IPS DF 4.7 (cell line): ENCODE measurements around the gene MEF2A.
"Not testable (repeated sequence)": the region's sequence is repeated elsewhere in the genome, so short reads cannot be mapped to it uniquely, and the experiment has no call there.

Source experiments
- DNase-seq: peaks from one replicate; pipeline ENCODE4 v3.0.0-alpha.2; 2013; ENCODE audit warnings: low spot score; ENCODE audit errors: extremely low read depth

Gene MEF2A

GRCh38 chr15:99728916-99729315 is 163.1 kb downstream of the MEF2A start:
- no peak for DNase-seq

DNA sequence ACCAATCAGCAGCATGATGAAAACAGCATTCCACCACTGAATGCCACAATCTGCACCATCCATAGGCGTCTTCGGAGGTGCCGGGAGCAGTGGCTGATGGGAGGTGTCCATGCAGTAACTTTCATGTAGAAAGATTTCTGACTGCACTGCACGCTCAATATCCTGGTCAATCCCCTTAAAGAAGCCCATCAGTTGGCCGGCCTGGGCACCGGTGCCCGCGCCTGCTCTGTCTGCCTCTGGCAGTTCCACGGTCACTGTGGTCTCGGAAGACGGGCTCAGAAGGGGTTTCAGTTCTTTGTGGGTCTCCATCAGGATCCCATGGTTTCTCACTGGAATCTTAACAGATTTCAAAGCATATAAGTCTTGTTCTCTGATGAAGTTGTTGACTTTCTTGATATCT is 163.5 kb downstream of the MEF2A start:
- no peak for DNase-seq

- DNase-seq, result no peak
These were observed 164.1 kb downstream of the MEF2A start for GRCh38 chr15:99729920-99730319.

DNA sequence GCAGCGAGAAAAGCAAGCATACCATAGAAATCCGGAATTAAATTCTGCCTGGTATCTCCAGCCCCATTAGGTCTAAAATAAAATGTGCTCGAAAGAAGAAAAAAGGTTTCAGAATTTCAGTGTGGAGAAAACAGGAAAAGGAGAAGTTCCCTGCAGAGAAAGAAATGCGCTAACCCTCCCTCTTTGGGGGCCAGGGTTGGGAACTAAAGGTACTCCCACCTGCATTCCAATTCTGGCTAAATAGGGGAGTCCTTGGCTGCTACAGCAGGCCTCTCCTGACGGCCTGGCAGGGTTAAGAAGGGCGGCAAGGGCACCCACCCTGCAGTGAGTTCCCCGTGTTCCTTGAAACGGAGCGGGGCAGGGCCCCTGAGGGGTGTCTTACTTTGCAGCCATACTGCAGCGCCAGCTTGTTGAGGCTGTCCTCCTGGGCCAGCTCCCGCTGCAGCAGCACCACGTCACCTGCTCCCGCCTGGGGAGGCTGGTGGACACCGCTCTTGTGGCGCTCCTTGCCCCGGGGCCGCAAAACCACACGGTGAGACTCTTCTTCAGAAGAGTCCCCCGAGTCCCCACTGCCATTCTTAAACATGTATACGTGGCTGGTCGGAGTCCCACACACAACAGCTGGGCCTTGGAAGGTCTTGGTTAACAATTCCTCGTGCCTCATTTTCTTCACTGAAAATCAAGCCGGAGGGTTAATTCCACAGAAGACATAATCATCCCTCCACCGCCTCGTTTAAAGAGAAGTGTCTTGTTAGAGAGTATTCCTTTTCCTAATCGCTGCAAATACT is 165.7 kb downstream of the MEF2A start:
- no peak for DNase-seq

- DNase-seq, result no peak
These were observed 166.5 kb downstream of the MEF2A start for GRCh38 chr15:99732124-99732750.

- no peak for DNase-seq
These were observed 167.0 kb downstream of the MEF2A start for GRCh38 chr15:99732751-99733267.

DNA sequence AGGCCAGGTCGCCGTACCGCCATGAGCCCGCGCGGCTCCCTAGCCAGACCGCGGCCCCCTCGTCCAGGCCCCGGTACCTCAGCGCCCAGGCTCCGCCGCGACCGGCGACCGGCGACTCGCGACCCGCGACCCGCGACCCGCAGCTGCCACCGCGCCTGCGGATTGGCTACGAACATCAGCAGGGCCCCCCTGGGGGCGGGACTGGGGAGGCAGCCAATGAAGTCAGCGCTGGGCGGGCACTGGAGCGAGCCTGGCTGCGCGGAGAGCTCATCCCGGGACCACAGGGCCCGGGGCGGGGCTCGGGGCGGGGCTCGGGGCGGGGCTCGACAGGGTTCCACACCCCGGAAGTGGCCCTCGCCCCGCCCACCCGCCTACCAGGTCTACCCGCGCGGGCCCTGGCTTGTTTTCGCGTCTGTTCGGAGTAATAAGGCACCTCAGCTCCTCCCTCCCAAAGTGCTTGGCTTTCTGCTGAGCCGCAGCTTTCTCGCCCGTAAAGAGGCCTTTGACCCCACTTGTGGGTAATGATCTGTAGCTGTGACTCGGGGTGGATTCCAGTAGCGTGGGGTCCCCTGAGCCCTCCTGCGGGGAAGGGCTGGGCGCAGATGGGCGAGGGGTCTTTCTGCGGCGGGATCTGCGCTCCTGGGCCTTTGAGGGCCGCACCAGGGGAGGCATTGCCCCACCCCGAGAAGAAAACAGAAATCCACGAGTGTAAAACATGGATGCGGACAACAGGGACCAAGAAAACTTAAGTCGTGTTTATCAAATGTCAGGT is 167.7 kb downstream of the MEF2A start, which contains the start of gene LYSMD4:
TSS of gene LYSMD4 (minus strand) at position 170 of the 772 bp plus-strand sequence. CDS start 1,438 bp downstream, outside the sequence.
- no peak for DNase-seq

GRCh38 chr15:99734040-99734291 is 168.2 kb downstream of the MEF2A start:
- DNase-seq, result not testable (repeated sequence)

DNA sequence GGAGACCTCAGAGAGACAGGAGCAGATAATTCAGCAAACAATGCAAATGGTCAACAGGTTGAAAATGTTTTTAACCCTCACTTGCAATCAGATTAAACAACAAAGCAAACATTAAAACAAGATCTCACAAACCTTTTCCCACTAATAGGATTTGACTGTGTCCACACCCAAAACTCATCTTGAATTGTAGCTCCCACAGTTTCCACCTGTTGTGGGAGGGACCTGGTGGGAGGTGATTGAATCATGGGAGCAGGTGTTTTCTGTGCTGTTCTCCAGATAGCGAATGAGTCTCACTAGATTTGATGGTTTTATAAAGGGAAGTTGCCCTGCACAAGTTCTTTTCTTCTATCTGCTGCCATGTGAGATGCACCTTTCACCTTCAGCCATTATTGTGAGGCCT is 168.8 kb downstream of the MEF2A start:
- DNase-seq, result no peak

GRCh38 chr15:99735868-99736267 is 170.1 kb downstream of the MEF2A start:
- DNase-seq, result no peak

DNA sequence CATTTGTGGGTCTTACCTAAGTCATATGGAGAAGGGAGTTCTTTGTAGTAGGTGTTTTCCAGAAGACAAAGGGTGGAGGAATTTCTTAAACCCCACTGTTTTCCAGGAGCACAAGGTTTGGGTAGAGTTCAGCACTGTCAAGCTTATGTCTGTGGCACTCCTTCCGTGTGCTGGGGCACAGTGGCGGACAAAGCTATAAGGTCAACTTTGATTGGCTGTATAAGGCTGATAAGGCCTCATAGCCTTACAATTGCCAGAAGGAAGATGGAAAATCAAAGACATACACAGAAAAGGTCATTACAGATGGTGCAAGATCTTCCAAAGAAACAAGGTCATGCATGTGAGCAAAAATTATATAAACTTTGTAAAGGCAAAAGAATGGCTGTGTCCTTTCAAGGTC is 170.9 kb downstream of the MEF2A start:
- no peak for DNase-seq

GRCh38 chr15:99738021-99738847 is 172.4 kb downstream of the MEF2A start:
- DNase-seq, result no peak

DNA sequence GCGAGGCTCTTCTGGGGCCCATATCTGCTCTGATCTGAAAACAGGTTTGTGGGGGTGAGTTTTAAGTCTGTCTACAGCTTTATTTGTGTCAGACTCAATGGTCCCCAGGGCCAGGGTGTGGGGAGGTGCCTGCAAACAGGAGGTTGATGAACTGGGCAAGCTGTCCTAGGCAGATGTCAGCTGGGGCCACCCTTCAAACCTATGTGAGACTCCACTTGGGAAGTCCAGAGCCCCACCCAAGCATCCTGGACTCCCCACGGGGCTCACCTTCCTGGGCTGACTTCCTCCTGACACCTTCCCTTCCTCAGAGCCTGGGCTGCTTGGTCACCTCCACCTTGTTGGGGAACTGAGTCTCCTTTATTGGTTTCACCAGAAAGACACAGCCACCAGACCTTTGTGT is 176.1 kb downstream of the MEF2A start:
- no peak for DNase-seq

DNA sequence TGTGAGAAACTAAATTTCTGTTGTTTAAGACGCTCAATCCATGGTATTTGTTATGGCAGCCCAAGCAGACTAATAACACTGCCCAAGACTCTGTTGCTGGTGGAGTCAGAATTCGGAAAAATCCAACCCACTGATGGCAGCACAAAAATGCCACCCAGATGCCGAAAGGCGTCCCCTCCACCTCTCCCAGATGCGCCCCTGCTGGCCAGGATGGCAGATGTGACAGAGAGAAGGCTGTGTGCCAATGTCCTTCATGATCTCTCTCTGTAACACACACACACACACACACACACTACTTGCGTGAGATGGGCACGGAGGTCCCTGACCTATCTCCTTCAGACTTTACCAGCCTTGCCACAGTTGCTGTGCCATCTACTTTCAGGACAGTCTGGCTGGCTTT is 178.4 kb downstream of the MEF2A start:
- DNase-seq, result no peak

- DNase-seq, result no peak
These were observed 179.7 kb downstream of the MEF2A start for GRCh38 chr15:99745370-99746086.

DNA sequence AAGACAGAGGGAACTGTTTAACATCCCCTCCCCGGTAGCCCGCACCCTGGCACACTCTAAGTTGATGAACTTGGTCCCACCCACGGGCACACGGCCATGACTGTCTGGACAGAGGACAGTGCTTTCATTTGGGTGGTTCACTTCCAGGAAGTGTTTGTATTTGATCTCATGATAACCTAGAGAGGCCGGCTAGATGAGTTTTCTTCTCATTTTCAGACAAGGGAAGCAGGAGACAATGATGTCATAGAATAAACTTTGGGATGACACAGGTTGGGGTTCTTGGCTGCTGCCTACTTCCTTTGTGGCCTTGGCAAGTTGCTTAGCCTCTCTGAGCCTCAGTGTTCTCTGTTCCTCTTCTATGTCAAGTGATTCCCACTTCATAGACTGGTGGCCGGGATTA is 183.6 kb downstream of the MEF2A start:
- DNase-seq, result no peak

- not testable (repeated sequence) for DNase-seq
These were observed 184.5 kb downstream of the MEF2A start for GRCh38 chr15:99750326-99750725.

DNA sequence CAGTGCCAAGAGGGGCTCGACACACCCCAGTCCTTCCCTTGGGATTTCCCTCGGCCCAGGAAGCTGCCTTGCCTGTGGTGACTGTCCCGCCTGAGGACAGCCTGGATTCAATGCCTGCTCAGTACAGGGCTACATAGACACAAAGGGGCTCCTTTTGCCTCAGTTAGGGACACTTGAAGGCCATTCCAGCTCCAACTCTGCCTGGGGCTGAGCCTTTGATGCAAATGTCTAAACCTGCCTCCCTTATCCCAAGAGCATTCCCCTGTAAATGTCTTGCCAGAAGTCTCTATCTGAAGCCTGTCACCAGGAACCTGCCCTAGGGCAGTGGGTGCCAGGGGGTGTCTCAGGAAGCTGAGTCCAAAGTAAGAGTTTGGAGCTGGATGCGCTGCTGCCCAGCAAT is 186.8 kb downstream of the MEF2A start:
- no peak for DNase-seq

DNA sequence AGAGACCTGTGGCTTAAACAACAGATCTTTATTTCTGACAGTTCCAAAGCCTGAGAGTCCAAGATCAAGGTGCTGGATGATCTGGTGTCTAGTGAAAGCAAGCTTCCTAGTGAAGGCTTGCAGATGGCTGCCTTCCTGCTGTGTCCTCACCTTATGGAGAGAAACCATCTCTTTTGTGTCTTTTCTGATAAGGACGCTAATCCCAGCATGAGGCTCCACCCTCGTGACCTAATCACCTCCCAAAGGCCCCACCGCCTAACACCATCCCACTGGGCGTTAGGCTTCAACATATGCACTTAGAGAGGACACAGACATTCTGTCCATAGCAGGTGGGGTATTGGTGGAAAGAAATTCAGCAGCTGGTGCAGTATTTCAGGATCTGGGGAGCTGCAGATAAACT is 187.3 kb downstream of the MEF2A start:
- no peak for DNase-seq

- DNase-seq, result no peak
These were observed 190.1 kb downstream of the MEF2A start for GRCh38 chr15:99755692-99756409.
